OCI-LY7 (cell line): ENCODE measurements around the gene PSG5. TPM values are rescaled to one million over a fixed set of nuclear protein-coding genes. Genes with fewer than 3 reads are reported as not detected.
A peak's percentile ranks its signal among the peaks of the same experiment; 100 is the strongest.
"Not testable (repeated sequence)": the region's sequence is repeated elsewhere in the genome, so short reads cannot be mapped to it uniquely, and the experiment has no call there.

ENCODE experiments used
- BruUV-seq: library from RNA; stranded (reverse); fragments of 400-500 nt; replicated peaks from 2 replicates; lab custom pipeline; 2021; lab: Mats Ljungman, UMichigan
- CTCF ChIA-PET: fragments of 300-600 bp; sonication (Branson Sonifier 250); formaldehyde crosslinking; loops from one replicate; lab custom pipeline; 2022; ENCODE audit warnings: antibody characterized with exemption; ENCODE audit not compliant: unreplicated experiment; lab: Charles Lee
- POLR2A ChIA-PET: fragments of 300-600 bp; sonication (Branson Sonifier 250); formaldehyde crosslinking; loops from one replicate; lab custom pipeline; 2022; ENCODE audit warnings: antibody characterized with exemption; lab: Charles Lee
- DNase-seq: peaks from one replicate; pipeline ENCODE4 v3.0.0-alpha.2; 2015; ENCODE audit warnings: low spot score
- H2AFZ ChIP-seq: fragments of 200-600 bp; sonication (generic), shearing (Covaris generic); 2 replicates; pipeline ENCODE4 v1.6.1; 2014; ENCODE audit warnings: mild to moderate bottlenecking, antibody characterized with exemption, low read length, moderate library complexity
- H3K27ac ChIP-seq: fragments of 200-600 bp; sonication (generic); 2 replicates; pipeline ENCODE4 v1.5.1; 2014; ENCODE audit warnings: mixed run types, low read depth, mild to moderate bottlenecking, moderate library complexity, low read length, inconsistent platforms; ENCODE audit not compliant: poor library complexity, severe bottlenecking
- H3K36me3 ChIP-seq: fragments of 200-600 bp; sonication (generic); 2 replicates; pipeline ENCODE4 v1.6.1; 2014; ENCODE audit warnings: mild to moderate bottlenecking, antibody characterized with exemption, low read length, moderate library complexity, mixed read lengths; ENCODE audit not compliant: insufficient read depth
- H3K4me1 ChIP-seq: fragments of 200-600 bp; sonication (generic); 2 replicates; pipeline ENCODE4 v1.5.1; 2014; ENCODE audit warnings: mild to moderate bottlenecking, low read length; ENCODE audit not compliant: insufficient read depth, poor library complexity, severe bottlenecking
- H3K4me2 ChIP-seq: fragments of 200-600 bp; sonication (generic); 2 replicates; pipeline ENCODE4 v1.6.1; 2014; ENCODE audit warnings: mild to moderate bottlenecking, low read length
- H3K4me3 ChIP-seq: fragments of 200-600 bp; sonication (generic); 2 replicates; pipeline ENCODE4 v1.5.1; 2014; ENCODE audit warnings: mild to moderate bottlenecking, low read depth, low read length; ENCODE audit not compliant: poor library complexity, severe bottlenecking
- H3K79me2 ChIP-seq: fragments of 200-600 bp; sonication (generic); 2 replicates; pipeline ENCODE4 v1.6.1; 2016; ENCODE audit warnings: low read depth, mild to moderate bottlenecking, low read length, moderate library complexity, mixed read lengths; ENCODE audit not compliant: insufficient read depth
- H3K9me2 ChIP-seq: fragments of 200-600 bp; sonication (generic); 2 replicates; pipeline ENCODE4 v1.6.1; 2016; ENCODE audit warnings: mild to moderate bottlenecking, low read length, mixed read lengths; ENCODE audit not compliant: insufficient read depth
- H3K9me3 ChIP-seq: fragments of 200-600 bp; sonication (generic); 2 replicates; pipeline ENCODE4 v1.6.1; 2014; ENCODE audit warnings: mild to moderate bottlenecking, mixed run types, low read length, mixed read lengths
- H4K20me1 ChIP-seq: fragments of 200-600 bp; sonication (generic); 2 replicates; pipeline ENCODE4 v1.6.1; 2014; ENCODE audit warnings: mild to moderate bottlenecking, antibody characterized with exemption, low read length, moderate library complexity, mixed read lengths; ENCODE audit not compliant: insufficient read depth
- EZH2phosphoT487 ChIP-seq: fragments of 200-600 bp; sonication (generic); IDR thresholded peaks from 2 replicates; pipeline ENCODE4 v1.6.1; 2018; ENCODE audit warnings: low read depth, borderline replicate concordance, mild to moderate bottlenecking, mixed run types, antibody characterized with exemption, low read length, moderate library complexity, mixed read lengths
- intact Hi-C: fragments of 100-400 bp; cut with micrococcal nuclease; formaldehyde crosslinking; loops from one replicate; pipeline ENCODE4 v1.10.0; 2022; ENCODE audit not compliant: unreplicated experiment
- total RNA-seq, 2 experiments: library from RNA; depleted of rRNA in 1 of 2; stranded (reverse); fragments of >200 nt in 1 of 2; shearing (Covaris generic) in 1 of 2; gene quantifications; 2 replicates each; pipeline ENCODE4 v1.2.3, GENCODE V29; 2014 to 2022
- TF ChIP-seq, protein P1 (sequence below): fragments of 200-600 bp; sonication (generic); conservative IDR thresholded peaks from 2 replicates; pipeline ENCODE4 v1.5.1; 2014; ENCODE audit warnings: mild to moderate bottlenecking, antibody characterized with exemption, low read length, moderate library complexity, mixed read lengths

The PSG5 gene
- total RNA-seq, 2 experiments from 2014 or later, result not detected

DNA sequence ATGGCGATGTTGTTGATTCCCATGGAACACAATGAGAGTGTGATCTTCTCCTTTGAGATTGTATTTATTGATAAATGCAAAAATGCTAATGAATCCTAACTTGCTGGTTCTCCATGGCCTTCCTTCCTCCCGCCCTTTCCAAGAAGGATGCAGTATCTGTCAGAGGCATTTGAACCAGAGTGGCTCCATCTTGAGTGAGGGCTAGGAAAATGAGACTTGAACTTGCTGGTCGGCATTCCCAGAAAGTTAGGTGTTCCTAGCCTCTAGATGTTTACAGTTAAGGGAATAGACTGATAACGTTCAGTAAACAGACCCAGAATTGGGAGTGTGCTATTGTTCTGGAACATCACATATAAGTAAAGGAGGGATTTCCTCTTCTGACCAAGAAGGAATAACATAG is 59.6 kb downstream of the PSG5 start:
- no peaks in the 10 kb centered on the region for H3K9me2 ChIP-seq
- no peaks in the 10 kb centered on the region for H3K36me3 ChIP-seq
- no peak for DNase-seq
- no peak for TF ChIP-seq EZH2phosphoT487
- TF ChIP-seq, protein P1, sequence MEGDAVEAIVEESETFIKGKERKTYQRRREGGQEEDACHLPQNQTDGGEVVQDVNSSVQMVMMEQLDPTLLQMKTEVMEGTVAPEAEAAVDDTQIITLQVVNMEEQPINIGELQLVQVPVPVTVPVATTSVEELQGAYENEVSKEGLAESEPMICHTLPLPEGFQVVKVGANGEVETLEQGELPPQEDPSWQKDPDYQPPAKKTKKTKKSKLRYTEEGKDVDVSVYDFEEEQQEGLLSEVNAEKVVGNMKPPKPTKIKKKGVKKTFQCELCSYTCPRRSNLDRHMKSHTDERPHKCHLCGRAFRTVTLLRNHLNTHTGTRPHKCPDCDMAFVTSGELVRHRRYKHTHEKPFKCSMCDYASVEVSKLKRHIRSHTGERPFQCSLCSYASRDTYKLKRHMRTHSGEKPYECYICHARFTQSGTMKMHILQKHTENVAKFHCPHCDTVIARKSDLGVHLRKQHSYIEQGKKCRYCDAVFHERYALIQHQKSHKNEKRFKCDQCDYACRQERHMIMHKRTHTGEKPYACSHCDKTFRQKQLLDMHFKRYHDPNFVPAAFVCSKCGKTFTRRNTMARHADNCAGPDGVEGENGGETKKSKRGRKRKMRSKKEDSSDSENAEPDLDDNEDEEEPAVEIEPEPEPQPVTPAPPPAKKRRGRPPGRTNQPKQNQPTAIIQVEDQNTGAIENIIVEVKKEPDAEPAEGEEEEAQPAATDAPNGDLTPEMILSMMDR, result no peak
- no peaks in the 10 kb centered on the region for H3K9me3 ChIP-seq
- no peak overlapping the region for H2AFZ ChIP-seq
- intact Hi-C loops, result no loop called here
- no peak overlapping the region for H3K4me2 ChIP-seq
- no TSS peak for BruUV-seq
- ChIA-PET CTCF (no interaction called here), POLR2A (no interaction called here)
- H4K20me1 ChIP-seq, result no peaks in the 10 kb centered on the region
- no peaks in the 10 kb centered on the region for H3K79me2 ChIP-seq
- H3K4me1 ChIP-seq, result no peaks in the 10 kb centered on the region
- no peak overlapping the region for H3K4me3 ChIP-seq
- no peak overlapping the region for H3K27ac ChIP-seq

DNA sequence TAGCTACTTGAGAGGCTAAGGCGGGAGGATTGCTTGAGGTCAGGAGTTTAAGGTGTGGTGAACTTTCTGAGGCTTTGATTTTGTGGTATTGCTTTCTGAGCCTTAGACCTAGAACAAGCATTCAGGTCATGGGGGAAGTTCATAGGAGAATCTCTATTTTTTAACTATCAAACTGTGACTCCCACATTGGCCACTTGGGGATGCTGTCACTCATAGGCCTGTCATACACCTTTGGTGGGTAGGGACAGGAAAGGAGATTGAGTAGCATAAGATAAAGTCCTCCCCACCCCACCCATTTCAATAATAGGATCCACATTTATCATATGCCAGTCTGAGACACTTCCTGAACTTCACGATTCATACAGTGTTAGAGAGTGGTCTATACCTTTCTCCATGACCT is 62.0 kb downstream of the PSG5 start:
- no peaks in the 10 kb centered on the region for H4K20me1 ChIP-seq
- H3K4me2 ChIP-seq, result no peak overlapping the region
- intact Hi-C loops, result no loop called here
- H3K9me3 ChIP-seq, result no peaks in the 10 kb centered on the region
- DNase-seq, result no peak
- H3K27ac ChIP-seq, result no peak overlapping the region
- TF ChIP-seq, protein P1, result 0 out of 2 replicates have a peak, but pooled peaks have one; percentile 22
- no peak for TF ChIP-seq EZH2phosphoT487
- H3K4me3 ChIP-seq, result no peak overlapping the region
- H3K36me3 ChIP-seq, result no peaks in the 10 kb centered on the region
- no peaks in the 10 kb centered on the region for H3K4me1 ChIP-seq
- H3K9me2 ChIP-seq, result no peaks in the 10 kb centered on the region
- ChIA-PET POLR2A (no interaction called here), CTCF (no interaction called here)
- H3K79me2 ChIP-seq, result no peaks in the 10 kb centered on the region
- H2AFZ ChIP-seq, result no peak overlapping the region
- no TSS peak for BruUV-seq

DNA sequence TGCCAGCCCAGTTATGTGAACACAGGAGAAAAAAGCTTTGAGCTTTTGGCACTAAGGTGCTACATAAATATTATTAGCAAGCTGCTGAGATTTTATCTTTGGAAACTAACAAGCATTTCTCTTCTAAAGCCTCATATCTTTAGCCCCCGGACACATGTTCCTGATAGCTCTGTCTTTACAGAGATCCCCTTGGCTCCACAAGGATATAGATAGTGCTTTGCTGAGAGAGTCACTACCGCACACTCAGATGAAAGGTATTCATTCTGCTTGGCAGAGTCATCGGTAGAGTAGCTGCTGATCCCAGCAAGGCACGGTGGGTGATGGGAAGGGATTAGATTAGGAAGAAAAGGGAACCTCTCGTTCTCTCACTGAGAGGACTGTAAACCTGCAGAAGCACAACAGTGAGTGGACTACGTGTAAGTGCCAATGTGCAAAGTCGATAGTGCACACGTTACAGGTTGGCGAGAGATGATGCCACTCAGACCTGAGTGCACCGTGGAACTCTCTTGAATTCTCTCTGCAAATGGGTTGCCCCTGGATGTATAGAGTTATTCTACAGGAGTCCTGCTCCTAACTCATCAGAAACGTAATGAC is 65.8 kb downstream of the PSG5 start:
- H3K36me3 ChIP-seq, BruUV-seq, CTCF ChIA-PET, POLR2A ChIA-PET, H3K79me2 ChIP-seq, H3K9me3 ChIP-seq, H2AFZ ChIP-seq, H3K27ac ChIP-seq, H3K4me3 ChIP-seq, H4K20me1 ChIP-seq, H3K9me2 ChIP-seq, H3K4me2 ChIP-seq, intact Hi-C loops, H3K4me1 ChIP-seq, DNase-seq: not testable (repeated sequence)

- H4K20me1 ChIP-seq, H3K4me3 ChIP-seq, H3K4me1 ChIP-seq, H3K4me2 ChIP-seq, H3K9me3 ChIP-seq, H3K36me3 ChIP-seq, intact Hi-C loops, DNase-seq, H3K9me2 ChIP-seq, CTCF ChIA-PET, H3K79me2 ChIP-seq, H3K27ac ChIP-seq, BruUV-seq, H2AFZ ChIP-seq, POLR2A ChIA-PET: not testable (repeated sequence)
Observed at GRCh38 chr19:43119526-43119925, 66.8 kb downstream of the PSG5 start.
